Placental pericyte (primary cell): Measurements from ENCODE around the gene MROH7. TPM values are rescaled to one million over a fixed set of nuclear protein-coding genes. Genes with fewer than 3 reads are reported as not detected.

ENCODE experiments used
- total RNA-seq: library from RNA; depleted of rRNA; stranded (reverse); fragments of >200 nt; gene quantifications from 2 replicates; pipeline ENCODE4 v1.2.3, GENCODE V29; 2012

Gene MROH7
- total RNA-seq, result not detected in 2 replicates

DNA sequence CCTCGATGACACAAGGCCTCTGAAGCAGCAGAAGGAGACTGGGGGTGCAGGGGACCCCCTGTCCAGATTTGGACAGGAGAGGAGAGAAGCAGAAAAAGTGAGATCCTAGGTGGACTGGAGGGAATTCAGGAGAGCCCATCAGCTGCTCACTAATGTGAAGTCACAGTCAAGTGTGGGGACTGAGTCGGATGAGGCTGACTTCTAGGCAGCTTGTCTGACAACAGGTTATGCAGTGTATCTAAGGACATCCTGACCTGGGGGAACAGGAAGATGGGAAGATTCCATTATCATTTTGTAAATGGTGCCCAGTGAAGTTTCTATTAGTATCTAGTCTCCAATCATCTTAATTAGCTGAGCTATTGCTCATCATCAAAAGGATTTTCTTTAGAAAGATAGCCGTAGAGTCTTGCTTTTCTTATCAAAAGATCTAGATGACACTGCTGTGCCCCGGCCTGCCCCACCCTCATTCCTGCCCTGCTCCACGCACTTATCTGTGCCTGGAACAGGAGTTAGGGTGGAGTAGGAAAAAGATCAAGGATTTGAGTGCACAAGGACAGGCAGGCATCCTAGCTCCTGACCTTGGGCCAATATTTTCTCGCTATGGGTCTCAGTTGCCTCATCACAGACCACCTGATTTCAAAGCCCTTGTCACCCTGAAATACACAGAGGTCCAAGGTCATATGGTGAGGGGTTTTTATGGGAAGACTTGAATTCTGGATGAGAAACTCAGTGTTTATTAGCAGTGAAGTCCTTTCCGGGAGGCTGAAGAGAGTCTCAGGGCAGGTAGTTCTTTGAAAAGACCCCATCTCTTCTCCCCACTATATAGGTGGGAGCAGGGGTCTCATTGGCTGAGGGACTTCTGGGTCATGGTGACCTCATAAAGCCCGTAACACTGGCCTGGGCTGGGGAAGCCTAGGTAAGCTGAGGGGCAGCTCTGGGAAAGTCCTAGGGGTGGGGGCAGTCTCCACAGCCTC lies at the start of gene MROH7:
Gene MROH7, plus strand, starts transcription at position 924 of the 974 bp plus-strand sequence. CDS start 11,141 bp downstream, outside the sequence.

DNA sequence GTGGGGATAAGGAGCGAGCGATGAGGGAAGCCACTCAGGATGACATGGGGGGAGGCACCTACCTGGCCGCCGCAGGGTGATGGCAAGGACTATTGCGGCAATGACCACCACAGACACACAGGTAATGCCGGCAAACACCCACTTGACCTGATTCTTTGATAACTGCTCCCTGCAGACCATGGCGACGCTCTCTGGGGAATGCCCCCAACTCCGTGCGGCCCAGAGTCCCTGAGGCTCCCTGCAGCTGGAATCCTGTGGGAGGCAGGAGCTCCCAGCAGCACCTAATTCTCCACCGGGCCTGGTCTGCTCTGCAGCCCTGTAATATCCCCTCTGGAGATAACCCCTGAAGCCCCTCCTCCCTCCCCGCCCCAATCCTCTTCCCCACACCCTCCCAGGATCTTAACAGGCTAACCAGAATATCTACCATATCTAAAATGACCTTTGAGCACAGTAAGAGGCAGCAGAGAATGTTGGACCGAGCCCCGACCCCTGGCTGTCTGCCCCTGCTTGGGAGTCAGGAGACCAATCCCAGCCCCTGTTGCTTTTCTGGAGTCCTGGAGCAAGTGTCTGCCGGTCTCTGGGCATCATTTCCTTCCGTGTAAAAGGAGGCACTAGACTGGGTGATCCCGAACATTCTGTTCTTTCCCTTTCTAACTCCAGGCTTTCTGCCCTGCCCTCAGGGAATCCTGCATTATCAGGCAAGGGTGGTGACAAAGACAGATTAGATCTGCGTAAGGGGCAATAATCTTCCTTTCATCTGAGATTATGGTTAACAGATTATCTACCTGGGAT lies 18.2 kb upstream of the MROH7 start, which contains the start of gene FAM151A:
Gene FAM151A, minus strand, starts transcription at position 310 of the 792 bp plus-strand sequence. Its CDS starts 130 bp downstream, at position 180.

DNA sequence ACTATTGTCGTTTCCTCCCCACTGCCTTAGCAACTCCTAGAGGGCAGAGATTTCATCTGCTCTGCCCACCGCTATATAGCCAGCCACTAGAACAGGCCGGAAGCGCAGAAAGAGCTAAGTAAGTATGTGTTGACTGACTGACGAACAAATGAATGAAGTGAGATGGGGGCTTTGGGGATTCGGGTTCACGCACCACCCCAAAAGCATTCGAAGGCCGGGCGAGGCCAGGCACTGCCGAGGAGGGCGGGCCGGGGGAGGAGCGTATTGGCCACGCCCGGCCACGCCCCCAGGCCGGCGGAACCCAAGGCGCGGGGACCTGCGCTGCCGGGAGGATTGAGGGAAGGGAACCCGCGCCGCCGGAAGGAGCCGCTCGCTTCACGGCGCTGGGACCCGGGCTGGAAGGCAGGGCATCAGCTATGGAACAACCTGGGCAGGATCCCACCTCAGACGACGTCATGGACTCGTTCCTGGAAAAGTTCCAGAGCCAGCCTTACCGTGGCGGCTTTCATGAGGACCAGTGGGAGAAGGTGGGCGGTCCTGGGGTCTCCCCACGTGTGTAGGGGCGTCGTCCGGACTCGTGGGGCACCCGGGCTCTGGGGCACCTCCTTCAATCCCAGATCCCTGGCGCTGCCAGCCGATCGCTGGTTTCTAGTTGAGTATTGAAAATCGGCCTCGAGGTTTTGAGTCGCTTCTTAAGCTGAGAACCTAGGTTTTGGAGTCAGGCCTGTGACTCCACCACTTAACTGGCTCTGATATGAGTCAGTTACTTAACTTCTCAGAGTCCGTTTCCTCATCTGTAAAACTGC lies 74.1 kb downstream of the MROH7 start, which contains the start of gene TTC4:
Gene TTC4, plus strand, starts transcription at position 369 of the 806 bp plus-strand sequence. Its CDS starts 48 bp downstream, at position 417.

Other genes with a start within 250 kb of the MROH7 start
- gene SSBP3, start 235.4 kb upstream of the MROH7 start, total RNA-seq, result 13.8 and 17.2 TPM in 2 replicates
- gene ACOT11, start 93.6 kb upstream of the MROH7 start, total RNA-seq, result 1.5 and 2.1 TPM in 2 replicates
- gene FAM151A, start 18.3 kb upstream of the MROH7 start, total RNA-seq, result not detected in 2 replicates
- 17.5 and 25.3 TPM in 2 replicates for gene TTC4, start 74.1 kb downstream of the MROH7 start, total RNA-seq
- 7.4 and 8.7 TPM in 2 replicates for gene PARS2, start 122.7 kb downstream of the MROH7 start, total RNA-seq
- not detected in 2 replicates for gene TTC22, start 159.5 kb downstream of the MROH7 start, total RNA-seq
- gene DHCR24, start 245.4 kb downstream of the MROH7 start, total RNA-seq, result 283 and 365 TPM in 2 replicates